Mucosa of descending colon (tissue), 3 donors: ENCODE measurements around the gene RASAL1. TPM values are rescaled to one million over a fixed set of nuclear protein-coding genes. Genes with fewer than 3 reads are reported as not detected.
A peak's percentile ranks its signal among the peaks of the same experiment; 100 is the strongest.

Experiments used
- ATAC-seq: fragments of 200-7000 bp; cut with Tn5 transposase; one replicate; pipeline ENCODE4 v1.9.1; 2020; ENCODE audit warnings: mild to moderate bottlenecking, moderate library complexity
- DNase-seq, 3 donors: peaks; one replicate each; pipeline ENCODE4 v3.0.0-alpha.2; 2020
- H3K36me3 ChIP-seq: fragments of 200-600 bp; one replicate; pipeline ENCODE4 v1.8.0; 2021; ENCODE audit warnings: low read depth, mild to moderate bottlenecking
- H3K4me1 ChIP-seq: fragments of 200-600 bp; one replicate; pipeline ENCODE4 v1.8.0; 2021; ENCODE audit warnings: low read depth, mild to moderate bottlenecking
- H3K4me3 ChIP-seq: fragments of 200-600 bp; one replicate; pipeline ENCODE4 v1.8.0; 2021; ENCODE audit warnings: mild to moderate bottlenecking
- H3K9me3 ChIP-seq: fragments of 200-600 bp; one replicate; pipeline ENCODE4 v1.8.0; 2021; ENCODE audit warnings: mild to moderate bottlenecking
- CTCF ChIP-seq: fragments of 200-600 bp; IDR thresholded peaks from one replicate; pipeline ENCODE4 v1.8.0; 2022; ENCODE audit warnings: antibody characterized with exemption, mild to moderate bottlenecking
- intact Hi-C, 2 donors: fragments of 100-400 bp; cut with DNase I in 1 of 2; cut with micrococcal nuclease in 1 of 2; formaldehyde crosslinking; loops; one replicate each; pipeline versions ENCODE4 v1.11.0 to v1.11.1; 2022; cut with DNase I, micrococcal nuclease
- total RNA-seq, 3 donors: library from RNA; stranded (reverse); fragmentation: NEBNext Ultra II Directional in 2 of 3; extraction: Animal tissue kit (Norgen Biotek cat#: 25700) in 2 of 3; gene quantifications; one replicate each; pipeline versions ENCODE4 v1.2.1 to v1.2.4, GENCODE V29; 2021 to 2023
- donor health status: DM: no; HTN: no; CAD: no; lungs with moderate emphysema.
- donor health status: DM: no; HTN: no; CAD: no.
- donor health status: DM: no; HTN: yes; CAD: no.

Gene RASAL1
- total RNA-seq, 3 donors from 2014 or later = 3.3 to 7.9 (median 6.5) TPM

- Histone ChIP-seq H3K36me3 (no peaks in the 10 kb centered on the region), H3K4me3 (no peak overlapping the region), H3K9me3 (no peaks in the 10 kb centered on the region), H3K4me1 (peaks cover 12% of the 10 kb centered on the region)
- intact Hi-C loops = no loop called here
- DNase-seq (no peak), ATAC-seq (no peak)
- no peak for TF ChIP-seq CTCF
Observed at GRCh38 chr12:113180333-113180732, 44.8 kb upstream of the RASAL1 start.

- intact Hi-C loops = loop anchor here (10.0 kb wide), 1 partner anchor 134 kb away; no protein-coding TSS in a partner anchor
- DNase-seq (no peak), ATAC-seq (no peak)
- no peak for TF ChIP-seq CTCF
- Histone ChIP-seq H3K36me3 (no peaks in the 10 kb centered on the region), H3K9me3 (no peaks in the 10 kb centered on the region), H3K4me1 (peaks cover 8% of the 10 kb centered on the region), H3K4me3 (no peak overlapping the region)
Observed at GRCh38 chr12:113179023-113179422, 43.5 kb upstream of the RASAL1 start.

GRCh38 chr12:113174461-113175384, 39.2 kb upstream of the RASAL1 start:
- Histone ChIP-seq H3K4me3 (no peak overlapping the region), H3K4me1 (no peaks in the 10 kb centered on the region), H3K9me3 (no peaks in the 10 kb centered on the region), H3K36me3 (no peaks in the 10 kb centered on the region)
- peak; percentile 66 to 85 (median 83) for DNase-seq
- intact Hi-C loops = loop anchor here (10.0 kb wide), 1 partner anchor 130 kb away; no protein-coding TSS in a partner anchor
- TF ChIP-seq CTCF = peak; percentile 98
- peak; percentile 92 for ATAC-seq

- no peak for DNase-seq
- Histone ChIP-seq H3K4me1 (no peaks in the 10 kb centered on the region), H3K36me3 (no peaks in the 10 kb centered on the region), H3K9me3 (no peaks in the 10 kb centered on the region), H3K4me3 (no peak overlapping the region)
- intact Hi-C loops = loop anchor here (10.0 kb wide), 1 partner anchor 128 kb away; no protein-coding TSS in a partner anchor
- ATAC-seq = no peak
- TF ChIP-seq CTCF = no peak
Observed at GRCh38 chr12:113173081-113173698, 37.6 kb upstream of the RASAL1 start.

- H3K9me3 ChIP-seq = no peaks in the 10 kb centered on the region
- no peak for DNase-seq
- TF ChIP-seq CTCF = no peak
- no peak overlapping the region for H3K4me3 ChIP-seq
- intact Hi-C loops = loop anchor here (10.0 kb wide), 1 partner anchor 127 kb away; no protein-coding TSS in a partner anchor
- H3K36me3 ChIP-seq = no peaks in the 10 kb centered on the region
- no peaks in the 10 kb centered on the region for H3K4me1 ChIP-seq
- no peak for ATAC-seq
Observed at GRCh38 chr12:113172185-113172584, 36.6 kb upstream of the RASAL1 start.
